H9 (cell line): ENCODE measurements around the gene NEURL1. TPM values are rescaled to one million over a fixed set of nuclear protein-coding genes. Genes with fewer than 3 reads are reported as not detected.
A peak's percentile ranks its signal among the peaks of the same experiment; 100 is the strongest.

Experiments
- DNase-seq: peaks from one replicate; pipeline ENCODE4 v3.0.0-alpha.2; 2017
- H2AFZ ChIP-seq: one replicate; pipeline ENCODE4 v1.6.1; 2013; ENCODE audit warnings: mild to moderate bottlenecking, low read length, control low read depth, moderate library complexity
- H2AK5ac ChIP-seq: 2 replicates; pipeline ENCODE4 v1.6.1; 2013; ENCODE audit warnings: low read length, control low read depth, mixed read lengths; ENCODE audit not compliant: insufficient read length
- H2BK120ac ChIP-seq: one replicate; pipeline ENCODE4 v1.6.1; 2013; ENCODE audit warnings: low read depth, mild to moderate bottlenecking, low read length, control low read depth, inconsistent platforms; ENCODE audit not compliant: poor library complexity, severe bottlenecking
- H2BK12ac ChIP-seq: 2 replicates; pipeline ENCODE4 v1.6.1; 2013; ENCODE audit warnings: low read length, control low read depth, mixed read lengths, low read depth; ENCODE audit not compliant: insufficient read length
- H2BK15ac ChIP-seq: 2 replicates; pipeline ENCODE4 v1.6.1; 2013; ENCODE audit warnings: low read depth, low read length, control low read depth
- H2BK20ac ChIP-seq: one replicate; pipeline ENCODE4 v1.6.1; 2013; ENCODE audit warnings: low read depth, mild to moderate bottlenecking, low read length, control low read depth, inconsistent platforms; ENCODE audit not compliant: poor library complexity, severe bottlenecking
- H2BK5ac ChIP-seq: 2 replicates; pipeline ENCODE4 v1.6.1; 2013; ENCODE audit warnings: low read length, control low read depth, mixed read lengths; ENCODE audit not compliant: insufficient read length
- H3K14ac ChIP-seq: 2 replicates; pipeline ENCODE4 v1.6.1; 2013; ENCODE audit warnings: low read length, control low read depth; ENCODE audit not compliant: insufficient read depth
- H3K18ac ChIP-seq: 2 replicates; pipeline ENCODE4 v1.6.1; 2013; ENCODE audit warnings: low read depth, mild to moderate bottlenecking, mixed read lengths, low read length, control low read depth; ENCODE audit not compliant: insufficient read length
- H3K23ac ChIP-seq: 2 replicates; pipeline ENCODE4 v1.6.1; 2013; ENCODE audit warnings: low read length, control low read depth, mixed read lengths, low read depth; ENCODE audit not compliant: insufficient read length
- H3K23me2 ChIP-seq: 2 replicates; pipeline ENCODE4 v1.6.1; 2013; ENCODE audit warnings: low read depth, mild to moderate bottlenecking, mixed read lengths, low read length, control low read depth; ENCODE audit not compliant: insufficient read length, poor library complexity, severe bottlenecking
- H3K27ac ChIP-seq: 2 replicates; pipeline ENCODE4 v1.5.1; 2013; ENCODE audit warnings: low read length, control low read depth, mixed read lengths, low read depth; ENCODE audit not compliant: insufficient read length
- H3K27me3 ChIP-seq: 2 replicates; pipeline ENCODE4 v1.6.1; 2013; ENCODE audit warnings: low read length, control low read depth, inconsistent platforms; ENCODE audit not compliant: insufficient read depth
- H3K4ac ChIP-seq: 2 replicates; pipeline ENCODE4 v1.6.1; 2013; ENCODE audit warnings: low read depth, mild to moderate bottlenecking, control low read depth, inconsistent platforms, low read length, moderate library complexity
- H3K4me1 ChIP-seq: 2 replicates; pipeline ENCODE4 v1.6.1; 2013; ENCODE audit warnings: low read length, control low read depth, inconsistent platforms; ENCODE audit not compliant: insufficient read depth
- H3K4me2 ChIP-seq: 2 replicates; pipeline ENCODE4 v1.6.1; 2013; ENCODE audit warnings: low read length, control low read depth, mixed read lengths; ENCODE audit not compliant: insufficient read length, insufficient read depth
- H3K56ac ChIP-seq: 2 replicates; pipeline ENCODE4 v1.6.1; 2013; ENCODE audit warnings: low read depth, mild to moderate bottlenecking, mixed read lengths, low read length, control low read depth; ENCODE audit not compliant: insufficient read length
- H3K79me1 ChIP-seq: 2 replicates; pipeline ENCODE4 v1.6.1; 2013; ENCODE audit warnings: low read depth, mild to moderate bottlenecking, moderate library complexity, low read length, control low read depth, inconsistent platforms; ENCODE audit not compliant: insufficient read depth, poor library complexity, severe bottlenecking
- H3K79me2 ChIP-seq: 2 replicates; pipeline ENCODE4 v1.6.1; 2013; ENCODE audit warnings: low read length, control low read depth, inconsistent platforms; ENCODE audit not compliant: insufficient read depth
- H3K9ac ChIP-seq: 2 replicates; pipeline ENCODE4 v1.6.1; 2013; ENCODE audit warnings: low read length, control low read depth, mixed read lengths; ENCODE audit not compliant: insufficient read length; ENCODE audit errors: extremely low read depth
- H3K9me3 ChIP-seq: one replicate; pipeline ENCODE4 v1.6.1; 2013; ENCODE audit warnings: low read depth, low read length, inconsistent platforms; ENCODE audit not compliant: control insufficient read depth
- H3T11ph ChIP-seq: one replicate; pipeline ENCODE4 v1.6.1; 2013; ENCODE audit warnings: mild to moderate bottlenecking, low read length, control low read depth, inconsistent platforms
- H4K20me1 ChIP-seq: one replicate; pipeline ENCODE4 v1.6.1; 2013; ENCODE audit not compliant: control insufficient read depth, insufficient read length, insufficient read depth
- H4K5ac ChIP-seq: 2 replicates; pipeline ENCODE4 v1.6.1; 2013; ENCODE audit warnings: low read depth, mild to moderate bottlenecking, mixed read lengths, low read length, control low read depth; ENCODE audit not compliant: insufficient read length
- H4K8ac ChIP-seq: replicated peaks from 2 replicates; pipeline ENCODE4 v1.6.1; 2013; ENCODE audit warnings: low read length, control low read depth, mixed read lengths, low read depth; ENCODE audit not compliant: insufficient read length
- H4K91ac ChIP-seq: 2 replicates; pipeline ENCODE4 v1.6.1; 2013; ENCODE audit warnings: low read depth, mild to moderate bottlenecking, moderate library complexity, mixed read lengths, low read length, control low read depth; ENCODE audit not compliant: insufficient read length
- H3K27ac Mint-ChIP-seq, 3 experiments: 2 replicates in 2 of 3; 3 replicates in 1 of 3; pipeline ENCODE4 v1.8.0; 2020 to 2021; ENCODE audit warnings: mixed read lengths in 3 of 3, mild to moderate bottlenecking in 1 of 3, moderate library complexity in 1 of 3
- H3K27me3 Mint-ChIP-seq: 2 replicates; pipeline ENCODE4 v1.8.0; 2021; ENCODE audit warnings: low read depth, mild to moderate bottlenecking, moderate library complexity, mixed read lengths
- H3K36me3 Mint-ChIP-seq, 3 experiments: 2 replicates in 2 of 3; 3 replicates in 1 of 3; pipeline ENCODE4 v1.8.0; 2020 to 2021; ENCODE audit warnings: low read depth in 3 of 3, mixed read lengths in 3 of 3; ENCODE audit not compliant: insufficient read depth in 1 of 3
- H3K4me1 Mint-ChIP-seq, 2 experiments: 2 replicates each; pipeline ENCODE4 v1.8.0; 2020; ENCODE audit warnings: mixed read lengths in 2 of 2
- H3K4me3 Mint-ChIP-seq, 2 experiments: 2 replicates in 1 of 2; 3 replicates in 1 of 2; pipeline ENCODE4 v1.8.0; 2020 to 2021; ENCODE audit warnings: mild to moderate bottlenecking in 2 of 2, mixed read lengths in 2 of 2, moderate library complexity in 1 of 2
- H3K9me3 Mint-ChIP-seq, 2 experiments: 2 replicates in 1 of 2; 3 replicates in 1 of 2; pipeline ENCODE4 v1.8.0; 2020; ENCODE audit warnings: mild to moderate bottlenecking in 2 of 2, mixed read lengths in 2 of 2, moderate library complexity in 1 of 2
- WGBS: extraction: QIAGEN DNeasy Blood & Tissue Kit; methylation state at CpG from one replicate; pipeline ENCODE4 v1.1.7; 2013; ENCODE audit warnings: missing lambda C conversion rate, low lambda C conversion rate, mixed read lengths; ENCODE audit not compliant: insufficient read length; ENCODE audit errors: extremely low coverage; 5-methylcytosine and 5-hydroxymethylcytosine counted together
- total RNA-seq: library from RNA; stranded (reverse); gene quantifications from 2 replicates; pipeline ENCODE4 v1.2.1, GENCODE V29; 2021
- TF ChIP-seq, protein P1 (sequence below): fragments of 200-600 bp; sonication (generic); conservative IDR thresholded peaks from 3 replicates; pipeline ENCODE4 v1.8.0; 2021; ENCODE audit warnings: antibody characterized with exemption, mild to moderate bottlenecking

The NEURL1 gene
- total RNA-seq, 1 experiment from 2014 or later = 1.2 TPM

GRCh38 chr10:103592186-103593021 lies 98.9 kb downstream of the NEURL1 start:
- no peak overlapping the region for H3K56ac ChIP-seq
- TF ChIP-seq, protein P1, sequence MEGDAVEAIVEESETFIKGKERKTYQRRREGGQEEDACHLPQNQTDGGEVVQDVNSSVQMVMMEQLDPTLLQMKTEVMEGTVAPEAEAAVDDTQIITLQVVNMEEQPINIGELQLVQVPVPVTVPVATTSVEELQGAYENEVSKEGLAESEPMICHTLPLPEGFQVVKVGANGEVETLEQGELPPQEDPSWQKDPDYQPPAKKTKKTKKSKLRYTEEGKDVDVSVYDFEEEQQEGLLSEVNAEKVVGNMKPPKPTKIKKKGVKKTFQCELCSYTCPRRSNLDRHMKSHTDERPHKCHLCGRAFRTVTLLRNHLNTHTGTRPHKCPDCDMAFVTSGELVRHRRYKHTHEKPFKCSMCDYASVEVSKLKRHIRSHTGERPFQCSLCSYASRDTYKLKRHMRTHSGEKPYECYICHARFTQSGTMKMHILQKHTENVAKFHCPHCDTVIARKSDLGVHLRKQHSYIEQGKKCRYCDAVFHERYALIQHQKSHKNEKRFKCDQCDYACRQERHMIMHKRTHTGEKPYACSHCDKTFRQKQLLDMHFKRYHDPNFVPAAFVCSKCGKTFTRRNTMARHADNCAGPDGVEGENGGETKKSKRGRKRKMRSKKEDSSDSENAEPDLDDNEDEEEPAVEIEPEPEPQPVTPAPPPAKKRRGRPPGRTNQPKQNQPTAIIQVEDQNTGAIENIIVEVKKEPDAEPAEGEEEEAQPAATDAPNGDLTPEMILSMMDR = peak; percentile 83
- H3T11ph ChIP-seq = no peak overlapping the region
- no peaks in the 10 kb centered on the region for H3K27me3 ChIP-seq
- no peak overlapping the region for H3K4me3 Mint-ChIP-seq
- peaks cover 4% of the 10 kb centered on the region; the same call in 1 of the 2 replicates for H3K27me3 Mint-ChIP-seq
- no peaks in the 10 kb centered on the region for H3K9me3 ChIP-seq
- peak; percentile 77 for DNase-seq
- no peaks in the 10 kb centered on the region for H3K79me2 ChIP-seq
- H2AFZ ChIP-seq = no peak overlapping the region
- no peak overlapping the region for H4K8ac ChIP-seq
- no peak overlapping the region for H3K9ac ChIP-seq
- H3K27ac ChIP-seq = no peak overlapping the region
- H2BK120ac ChIP-seq = no peak overlapping the region
- H3K4me1 Mint-ChIP-seq = peaks cover 7 to 10% of the 10 kb centered on the region in 2 experiments
- H2BK15ac ChIP-seq = no peak overlapping the region
- H2BK5ac ChIP-seq = no peak overlapping the region
- no peak overlapping the region for H4K91ac ChIP-seq
- H3K23me2 ChIP-seq = no peaks in the 10 kb centered on the region
- H2BK12ac ChIP-seq = no peak overlapping the region
- H3K4me2 ChIP-seq = no peak overlapping the region
- no peaks in the 10 kb centered on the region for H3K4me1 ChIP-seq
- H3K14ac ChIP-seq = no peak overlapping the region; the same call in 1 of the 2 replicates
- H3K23ac ChIP-seq = no peak overlapping the region
- H3K18ac ChIP-seq = no peak overlapping the region
- H2AK5ac ChIP-seq = no peak overlapping the region
- H4K20me1 ChIP-seq = no peaks in the 10 kb centered on the region
- peak overlapping the region in 1 of 3 experiments; percentile 53; a peak in 1 of 7 replicates for H3K27ac Mint-ChIP-seq
- H2BK20ac ChIP-seq = no peak overlapping the region
- no peak overlapping the region for H4K5ac ChIP-seq
- H3K79me1 ChIP-seq = no peaks in the 10 kb centered on the region
- peaks cover 0 to 2% of the 10 kb centered on the region in 2 experiments; a peak in 3 of 5 replicates for H3K9me3 Mint-ChIP-seq
- no CpG with 5 or more reads among the region's 15 CpGs for WGBS
- H3K4ac ChIP-seq = no peak overlapping the region
- H3K36me3 Mint-ChIP-seq = peaks cover 0 to 4% (median 0%) of the 10 kb centered on the region in 3 experiments; a peak in 1 of 7 replicates
